Sigmoid colon (tissue), 4 donors: ENCODE data around the gene ZNG1C.
"Not testable (repeated sequence)": the region's sequence is repeated elsewhere in the genome, so short reads cannot be mapped to it uniquely, and the experiment has no call there.

Experiments used
- CTCF ChIP-seq, 4 experiments: fragments of 450-650 bp in 3 of 4; fragments of 200-600 bp in 1 of 4; IDR thresholded peaks; one replicate each; pipeline ENCODE4 v1.5.1; 2016 to 2019; ENCODE audit warnings: antibody characterized with exemption in 4 of 4, mild to moderate bottlenecking in 3 of 4, moderate library complexity in 2 of 4
- EP300 ChIP-seq, 4 donors: sonication (generic); formaldehyde crosslinking; IDR thresholded peaks; one replicate each; pipeline ENCODE4 v1.6.1; 2017; ENCODE audit warnings: antibody characterized with exemption in 4 of 4
- POLR2A ChIP-seq, 2 donors: fragments of 450-650 bp; IDR thresholded peaks; one replicate each; pipeline ENCODE4 v1.6.1; 2016; ENCODE audit warnings: antibody characterized with exemption in 2 of 2, mild to moderate bottlenecking in 2 of 2, moderate library complexity in 2 of 2
- POLR2AphosphoS5 ChIP-seq, 4 donors: sonication (generic); formaldehyde crosslinking; IDR thresholded peaks; one replicate each; pipeline ENCODE4 v1.6.1; 2017; ENCODE audit warnings: antibody characterized with exemption in 4 of 4

GRCh38 chr9:68242437-68242836 lies 654 bp downstream of the ZNG1C start:
- not testable (repeated sequence) for TF ChIP-seq POLR2A, POLR2AphosphoS5, CTCF, EP300 (IDR thresholded peaks at IDR 0.05)
